Activated CD4-positive, alpha-beta T cell treated with anti-CD3 and anti-CD28 coated beads, Interleukin-2, amount 10 ng/mL, durations not matched to agents 7 days and 5 days (primary cell): Measurements from ENCODE around the gene NPTX1. TPM values are rescaled to one million over a fixed set of nuclear protein-coding genes. Genes with fewer than 3 reads are reported as not detected.

Experiments
- CTCF ChIA-PET: fragments of 350-600 bp; sonication (Branson Sonifier 250); formaldehyde crosslinking; loops from one replicate; lab custom pipeline; 2021; ENCODE audit warnings: antibody characterized with exemption; lab: Charles Lee
- POLR2A ChIA-PET: fragments of 350-600 bp; sonication (Branson Sonifier 250); formaldehyde crosslinking; loops from one replicate; lab custom pipeline; 2021; ENCODE audit warnings: antibody characterized with exemption; lab: Charles Lee
- DNase-seq: peaks from one replicate; pipeline ENCODE4 v3.0.0-alpha.2; 2020
- H3K27ac Mint-ChIP-seq: one replicate; pipeline ENCODE4 v1.8.0; 2021; ENCODE audit warnings: mild to moderate bottlenecking, moderate library complexity, mixed read lengths
- H3K27me3 Mint-ChIP-seq: one replicate; pipeline ENCODE4 v1.8.0; 2021; ENCODE audit warnings: mixed read lengths
- H3K36me3 Mint-ChIP-seq: one replicate; pipeline ENCODE4 v1.8.0; 2021; ENCODE audit warnings: low read depth, mixed read lengths
- H3K4me1 Mint-ChIP-seq: one replicate; pipeline ENCODE4 v1.8.0; 2021; ENCODE audit warnings: mixed read lengths
- H3K4me3 Mint-ChIP-seq: one replicate; pipeline ENCODE4 v1.8.0; 2021; ENCODE audit warnings: mild to moderate bottlenecking, moderate library complexity, mixed read lengths
- H3K9me3 Mint-ChIP-seq: one replicate; pipeline ENCODE4 v1.8.0; 2021; ENCODE audit warnings: mixed read lengths
- total RNA-seq, 2 experiments: library from RNA; stranded (reverse); gene quantifications; one replicate each; pipeline ENCODE4 v1.2.3, GENCODE V29; 2021

Gene NPTX1
- total RNA-seq, 2 experiments from 2014 or later, result 85.8 to 86.1 TPM

DNA sequence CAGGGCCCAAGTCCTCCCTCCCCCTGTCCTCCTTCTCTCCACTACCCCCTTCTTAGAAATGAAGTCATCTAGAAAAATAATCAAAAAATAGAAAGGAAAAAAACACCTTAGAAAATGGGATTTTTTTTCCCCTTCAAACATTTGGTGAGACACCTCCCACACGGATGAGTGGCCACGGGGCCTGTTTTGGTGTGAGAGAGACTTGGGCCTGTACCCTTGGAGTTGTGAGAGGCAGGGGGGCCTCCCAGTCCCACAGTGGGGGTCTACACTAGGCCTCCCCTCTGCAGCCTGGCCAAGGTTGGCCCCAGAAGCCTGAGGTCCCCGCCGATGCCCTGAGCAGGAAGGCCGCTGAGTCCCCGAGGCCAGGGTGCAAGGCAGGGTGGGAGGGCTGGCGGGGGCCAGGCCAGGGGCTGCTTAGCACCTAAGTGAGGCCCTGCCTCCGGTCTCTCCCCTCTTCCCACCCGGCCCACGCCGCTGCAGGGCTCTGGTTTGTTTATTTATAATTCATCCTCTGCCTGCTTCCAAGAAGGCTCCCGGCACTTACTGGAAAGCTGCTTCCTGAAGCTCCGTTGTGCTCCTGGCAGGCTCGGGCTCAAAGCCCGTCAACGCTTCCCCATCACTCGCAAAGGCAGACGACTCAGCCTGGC is 26.4 kb downstream of the NPTX1 start:
- H3K27me3 Mint-ChIP-seq, result no peaks in the 10 kb centered on the region
- ChIA-PET POLR2A (no interaction called here), CTCF (no interaction called here)
- no peaks in the 10 kb centered on the region for H3K36me3 Mint-ChIP-seq
- no peak for DNase-seq
- peaks cover 14% of the 10 kb centered on the region for H3K4me1 Mint-ChIP-seq
- no peaks in the 10 kb centered on the region for H3K9me3 Mint-ChIP-seq
- no peak overlapping the region for H3K4me3 Mint-ChIP-seq
- H3K27ac Mint-ChIP-seq, result no peak overlapping the region

DNA sequence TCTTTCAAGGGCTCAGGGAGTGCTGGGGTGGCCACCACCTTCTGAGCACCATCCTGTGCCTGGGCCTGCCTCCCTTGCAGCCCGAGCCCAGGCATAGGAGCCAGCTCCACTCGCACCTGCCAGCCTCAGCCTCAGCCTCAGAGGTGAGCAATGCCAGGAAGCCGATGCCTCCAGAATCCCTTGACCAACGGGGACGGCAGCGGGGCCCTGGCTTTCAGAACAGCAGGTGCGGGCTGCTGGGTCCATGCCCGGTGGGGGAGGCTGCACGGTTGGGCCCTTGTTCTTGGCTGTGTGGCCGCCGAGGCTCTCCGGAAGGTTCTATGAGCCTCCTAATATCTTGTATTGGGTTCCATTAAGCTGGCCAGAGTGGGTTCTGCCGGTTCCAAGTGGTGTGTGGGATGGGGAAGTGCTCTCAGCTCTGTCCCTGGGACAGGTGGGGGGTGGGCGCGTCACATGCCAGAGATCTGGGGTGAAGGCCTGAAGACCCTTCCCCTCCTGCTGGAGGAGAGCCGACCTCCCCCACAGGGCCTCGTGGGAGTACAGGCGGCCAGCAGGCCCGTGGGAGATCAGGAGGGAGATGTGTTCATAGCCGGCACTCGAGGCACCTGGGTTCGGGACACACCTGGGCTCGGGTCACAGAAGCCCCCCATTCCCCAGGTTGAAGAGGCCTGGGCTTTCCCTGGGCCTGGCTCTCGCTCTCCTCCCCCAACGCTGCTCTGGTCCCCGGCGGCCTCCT is 27.0 kb downstream of the NPTX1 start:
- H3K27ac Mint-ChIP-seq, result no peak overlapping the region
- POLR2A ChIA-PET, result no interaction called here
- CTCF ChIA-PET, result interaction anchor here (1.0 kb wide), 1 partner anchor 14 kb away, joined by 3 read pairs; no protein-coding TSS in a partner anchor
- H3K9me3 Mint-ChIP-seq, result no peaks in the 10 kb centered on the region
- no peaks in the 10 kb centered on the region for H3K36me3 Mint-ChIP-seq
- peaks cover 14% of the 10 kb centered on the region for H3K4me1 Mint-ChIP-seq
- no peak overlapping the region for H3K4me3 Mint-ChIP-seq
- no peak for DNase-seq
- H3K27me3 Mint-ChIP-seq, result no peaks in the 10 kb centered on the region

- H3K4me3 Mint-ChIP-seq, result no peak overlapping the region
- H3K27me3 Mint-ChIP-seq, result peaks cover 2% of the 10 kb centered on the region
- CTCF ChIA-PET, result no interaction called here
- peaks cover under 1% of the 10 kb centered on the region for H3K4me1 Mint-ChIP-seq
- DNase-seq, result no peak
- H3K36me3 Mint-ChIP-seq, result no peaks in the 10 kb centered on the region
- H3K9me3 Mint-ChIP-seq, result no peaks in the 10 kb centered on the region
- POLR2A ChIA-PET, result no interaction called here
- no peak overlapping the region for H3K27ac Mint-ChIP-seq
These were observed 28.6 kb downstream of the NPTX1 start for GRCh38 chr17:80447790-80448189.

DNA sequence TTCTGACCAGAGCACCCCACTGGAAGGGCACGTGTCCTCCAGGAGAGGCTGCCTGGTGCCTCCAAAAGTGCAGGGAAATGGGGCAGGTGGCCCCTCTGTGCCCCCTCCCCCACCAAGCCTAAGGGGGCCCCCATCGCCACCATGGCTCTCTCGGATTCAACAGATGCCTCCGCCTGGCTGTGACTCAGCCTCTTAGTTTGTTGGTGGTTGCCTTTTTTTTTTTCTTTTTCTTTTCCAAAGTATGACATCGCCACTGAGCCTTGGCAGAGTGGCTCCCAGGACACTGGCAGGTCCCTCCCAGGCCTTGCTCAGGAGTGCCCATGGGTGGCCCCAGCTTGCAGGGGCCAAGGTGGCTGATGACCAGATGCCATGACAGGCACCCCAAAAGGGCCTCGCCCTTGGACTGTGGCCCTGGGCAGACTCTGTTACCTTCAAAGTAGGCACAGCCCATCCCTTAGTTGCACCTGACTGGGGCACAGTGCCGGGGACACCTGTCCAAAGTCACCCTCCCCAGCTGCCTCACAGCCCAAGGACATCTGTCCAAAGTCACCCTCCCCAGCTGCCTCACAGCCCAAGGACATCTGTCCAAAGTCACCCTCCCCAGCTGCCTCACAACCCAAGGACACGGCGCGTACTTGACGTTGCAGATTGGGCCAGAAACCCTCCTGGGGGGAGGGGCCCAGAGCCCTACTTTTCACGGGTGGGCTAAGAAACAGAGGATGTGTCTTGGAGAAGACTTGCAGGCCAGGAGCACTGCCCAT is 29.6 kb downstream of the NPTX1 start:
- CTCF ChIA-PET, result interaction anchor here (0.6 kb wide), 1 partner anchor 244 kb away, joined by 4 read pairs; no protein-coding TSS in a partner anchor
- peaks cover 4% of the 10 kb centered on the region for H3K27me3 Mint-ChIP-seq

GRCh38 chr17:80445726-80446110 is 30.7 kb downstream of the NPTX1 start:
- Mint-ChIP-seq H3K27me3 (peaks cover 4% of the 10 kb centered on the region), H3K36me3 (no peaks in the 10 kb centered on the region), H3K27ac (no peak overlapping the region), H3K4me1 (no peaks in the 10 kb centered on the region), H3K4me3 (no peak overlapping the region), H3K9me3 (no peaks in the 10 kb centered on the region)
- ChIA-PET CTCF (no interaction called here), POLR2A (no interaction called here)
- no peak for DNase-seq

More for the DNA sequence above, 29.6 kb downstream of the NPTX1 start:
- Mint-ChIP-seq H3K9me3 (no peaks in the 10 kb centered on the region), H3K36me3 (no peaks in the 10 kb centered on the region), H3K4me3 (no peak overlapping the region), H3K4me1 (no peaks in the 10 kb centered on the region), H3K27ac (no peak overlapping the region)
- DNase-seq, result no peak
- POLR2A ChIA-PET, result no interaction called here

- DNase-seq, result no peak
- no peaks in the 10 kb centered on the region for H3K36me3 Mint-ChIP-seq
- peaks cover 4% of the 10 kb centered on the region for H3K27me3 Mint-ChIP-seq
- H3K4me3 Mint-ChIP-seq, result no peak overlapping the region
- ChIA-PET CTCF (interaction anchor here (0.6 to 1.0 kb wide), 2 partner anchors 18 to 616 kb away, joined by 3 to 4 read pairs; no protein-coding TSS in a partner anchor), POLR2A (no interaction called here)
- H3K27ac Mint-ChIP-seq, result no peak overlapping the region
- H3K9me3 Mint-ChIP-seq, result no peaks in the 10 kb centered on the region
- H3K4me1 Mint-ChIP-seq, result no peaks in the 10 kb centered on the region
These were observed 31.2 kb downstream of the NPTX1 start for GRCh38 chr17:80445007-80445725.

DNA sequence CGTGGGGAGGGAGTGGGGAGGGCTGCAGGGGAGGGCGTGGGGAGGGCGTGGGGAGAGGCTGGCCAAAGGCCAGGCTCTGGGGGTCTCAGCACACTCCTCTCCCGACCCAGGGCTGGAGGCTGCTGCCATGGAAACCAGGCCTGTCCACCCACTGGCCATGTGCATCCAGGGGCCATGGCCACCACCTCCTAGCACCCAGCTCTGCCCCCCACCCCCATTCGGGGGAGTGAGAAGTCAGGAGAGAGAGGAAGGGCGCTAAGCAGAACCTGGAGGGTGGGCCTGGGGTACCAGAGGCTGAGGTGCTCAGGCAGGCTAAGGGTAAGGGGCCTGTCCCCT is 31.8 kb downstream of the NPTX1 start:
- ChIA-PET POLR2A (no interaction called here), CTCF (interaction anchor here (1.0 kb wide), 1 partner anchor 17 kb away, joined by 3 read pairs; no protein-coding TSS in a partner anchor)
- H3K27ac Mint-ChIP-seq, result no peak overlapping the region
- no peaks in the 10 kb centered on the region for H3K36me3 Mint-ChIP-seq
- H3K4me1 Mint-ChIP-seq, result no peaks in the 10 kb centered on the region
- no peak overlapping the region for H3K4me3 Mint-ChIP-seq
- no peak for DNase-seq
- no peaks in the 10 kb centered on the region for H3K9me3 Mint-ChIP-seq
- peaks cover 4% of the 10 kb centered on the region for H3K27me3 Mint-ChIP-seq

DNA sequence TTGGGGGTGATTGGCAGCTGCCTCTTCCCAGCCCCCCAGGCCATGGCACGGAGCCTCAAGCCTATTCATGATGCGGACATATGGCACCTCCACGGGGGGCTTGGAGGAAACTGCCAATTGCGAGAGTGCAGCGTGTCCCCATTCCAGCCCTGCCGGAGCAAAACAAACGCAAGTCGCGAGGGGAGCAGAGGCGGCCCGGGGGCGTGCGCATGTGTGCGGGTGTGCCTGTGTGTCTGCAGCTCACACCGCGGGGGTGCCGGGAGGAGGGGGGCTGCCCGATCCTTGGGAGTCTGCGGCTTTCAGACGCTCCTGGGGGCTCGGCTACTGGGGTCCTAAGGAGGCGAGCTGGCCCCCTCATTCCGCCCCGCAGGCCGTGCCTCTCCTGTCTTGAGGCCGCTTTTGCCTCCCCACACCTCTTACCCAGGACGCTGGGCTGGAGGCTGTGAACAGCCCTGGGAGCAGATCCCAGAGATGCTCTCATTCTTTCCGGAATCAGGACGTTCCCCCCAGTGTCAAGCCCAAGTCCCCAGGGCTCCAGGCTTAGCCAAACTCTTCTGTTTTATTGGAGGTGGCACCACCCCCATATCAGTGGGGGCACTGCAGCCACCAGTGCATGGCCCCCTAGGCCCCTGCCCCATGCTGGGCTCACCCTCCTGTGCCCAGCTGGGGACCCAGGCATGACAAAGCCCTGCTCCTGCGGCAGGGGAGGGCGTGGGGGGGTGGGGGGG is 32.3 kb downstream of the NPTX1 start:
- no peak for DNase-seq
- Mint-ChIP-seq H3K4me3 (no peak overlapping the region), H3K27me3 (peaks cover 4% of the 10 kb centered on the region), H3K4me1 (no peaks in the 10 kb centered on the region), H3K36me3 (no peaks in the 10 kb centered on the region), H3K9me3 (no peaks in the 10 kb centered on the region), H3K27ac (no peak overlapping the region)
- CTCF ChIA-PET, result interaction anchor here (1.0 kb wide), 1 partner anchor 16 kb away, joined by 3 read pairs; no protein-coding TSS in a partner anchor
- POLR2A ChIA-PET, result no interaction called here

- Mint-ChIP-seq H3K36me3 (no peaks in the 10 kb centered on the region), H3K9me3 (no peaks in the 10 kb centered on the region), H3K27ac (no peak overlapping the region), H3K27me3 (peaks cover 4% of the 10 kb centered on the region), H3K4me1 (no peaks in the 10 kb centered on the region), H3K4me3 (no peak overlapping the region)
- no peak for DNase-seq
- ChIA-PET CTCF (no interaction called here), POLR2A (no interaction called here)
These were observed 32.9 kb downstream of the NPTX1 start for GRCh38 chr17:80443498-80443897.

GRCh38 chr17:80442764-80443163 is 33.6 kb downstream of the NPTX1 start:
- ChIA-PET POLR2A (no interaction called here), CTCF (interaction anchor here (0.9 kb wide), 1 partner anchor 550 kb away, joined by 3 read pairs; no protein-coding TSS in a partner anchor)
- no peaks in the 10 kb centered on the region for H3K9me3 Mint-ChIP-seq
- H3K4me3 Mint-ChIP-seq, result no peak overlapping the region
- DNase-seq, result no peak
- H3K27ac Mint-ChIP-seq, result no peak overlapping the region
- H3K4me1 Mint-ChIP-seq, result no peaks in the 10 kb centered on the region
- H3K27me3 Mint-ChIP-seq, result peaks cover 4% of the 10 kb centered on the region
- no peaks in the 10 kb centered on the region for H3K36me3 Mint-ChIP-seq

GRCh38 chr17:80442323-80442659 is 34.1 kb downstream of the NPTX1 start:
- Mint-ChIP-seq H3K36me3 (no peaks in the 10 kb centered on the region), H3K4me1 (no peaks in the 10 kb centered on the region), H3K27me3 (peaks cover 4% of the 10 kb centered on the region), H3K27ac (no peak overlapping the region), H3K9me3 (no peaks in the 10 kb centered on the region), H3K4me3 (no peak overlapping the region)
- POLR2A ChIA-PET, result no interaction called here
- DNase-seq, result no peak
- CTCF ChIA-PET, result interaction anchor here (0.9 kb wide), 1 partner anchor 550 kb away, joined by 3 read pairs; no protein-coding TSS in a partner anchor
